A172 (cell line): Measurements from ENCODE around the gene TTK. TPM values are rescaled to one million over a fixed set of nuclear protein-coding genes. Genes with fewer than 3 reads are reported as not detected.
"Not testable (repeated sequence)": the region's sequence is repeated elsewhere in the genome, so short reads cannot be mapped to it uniquely, and the experiment has no call there.

Experiments used
- DNase-seq: peaks from one replicate; pipeline ENCODE4 v3.0.0-alpha.2; 2015; ENCODE audit warnings: low spot score
- total RNA-seq: library from RNA; depleted of rRNA; stranded (reverse); fragments of >200 nt; shearing (Covaris generic); gene quantifications from 2 replicates; pipeline ENCODE4 v1.2.3, GENCODE V29; 2014; rRNA removed

TTK gene
- total RNA-seq, 1 experiment from 2014 or later = 137 TPM

DNA sequence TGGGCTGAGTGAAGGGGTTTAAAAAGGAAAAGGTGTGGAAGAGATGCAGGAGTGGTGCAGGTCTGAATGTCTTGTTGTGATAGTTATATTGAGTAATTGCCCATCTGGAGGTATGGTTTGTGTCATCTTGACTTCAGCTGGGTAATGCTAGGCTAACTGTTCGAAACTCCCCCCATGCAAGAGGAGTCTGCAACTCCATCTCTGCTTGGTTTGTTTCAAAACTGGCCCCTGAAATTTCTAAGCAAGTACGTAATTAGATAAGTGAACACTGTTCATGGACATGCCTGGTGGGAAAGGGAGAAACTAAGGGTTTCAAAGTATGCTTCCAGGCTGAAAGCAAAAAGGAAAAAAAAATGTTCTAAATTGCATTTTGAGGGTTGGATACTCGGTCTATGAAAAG, 17.1 kb downstream of the TTK start:
- DNase-seq = no peak

DNA sequence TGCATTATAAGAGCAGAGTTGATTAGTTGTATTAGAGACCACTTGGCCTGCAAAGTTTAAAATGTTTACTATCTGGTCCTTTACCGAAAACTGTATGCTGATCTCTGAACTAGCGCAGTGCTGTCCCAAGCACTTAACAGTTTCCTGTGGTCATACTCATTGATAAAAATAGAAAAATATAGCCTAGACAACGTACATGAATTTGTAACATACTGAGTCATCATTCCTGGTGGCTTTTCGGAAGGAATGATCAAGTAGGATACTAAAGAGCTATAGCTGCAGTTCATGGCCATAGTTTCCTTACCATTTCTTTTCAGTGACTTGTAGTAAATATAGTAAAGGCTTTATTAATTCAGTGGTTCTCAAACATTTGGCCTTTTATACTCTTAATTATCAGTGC, 18.4 kb downstream of the TTK start:
- DNase-seq = peak; percentile 57

DNA sequence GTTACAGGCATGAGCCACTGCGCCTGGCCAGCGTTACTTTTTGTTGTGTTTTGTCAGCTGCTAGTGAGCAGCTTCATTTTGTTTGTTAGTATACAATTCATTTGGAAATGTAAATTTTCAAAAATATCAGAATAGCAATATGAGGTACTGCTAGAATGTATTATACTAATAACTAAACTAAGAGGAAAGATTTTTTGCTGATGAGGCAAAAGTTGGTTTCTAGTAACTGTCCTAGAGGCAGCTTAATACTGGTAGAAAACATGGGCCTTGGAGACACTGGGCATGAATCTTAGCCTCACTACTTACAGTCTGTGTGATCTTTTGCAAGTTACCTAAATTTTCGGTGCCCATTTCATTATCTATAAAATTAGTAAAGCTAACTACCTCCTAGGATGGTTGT, 24.1 kb downstream of the TTK start:
- no peak for DNase-seq

DNA sequence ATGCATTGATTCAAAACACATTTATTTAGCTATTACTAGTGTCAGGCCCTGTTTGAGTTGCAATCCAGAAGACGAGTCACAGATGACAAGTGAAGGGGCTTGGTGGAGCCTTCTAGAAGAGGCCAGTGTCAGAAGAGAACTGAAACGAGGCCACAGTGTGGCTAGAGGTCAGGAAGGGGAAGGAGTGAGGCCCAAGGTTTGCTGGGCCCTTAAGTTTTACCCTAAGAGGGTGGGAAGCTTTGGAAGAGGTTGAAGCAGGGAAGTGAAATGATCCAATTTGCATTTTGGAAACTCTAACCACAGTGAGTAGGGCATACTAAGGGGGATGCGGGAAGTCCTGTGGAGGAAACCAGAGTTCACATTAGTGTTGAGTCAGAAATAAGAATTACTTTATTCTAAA, 25.0 kb downstream of the TTK start:
- DNase-seq = no peak

DNA sequence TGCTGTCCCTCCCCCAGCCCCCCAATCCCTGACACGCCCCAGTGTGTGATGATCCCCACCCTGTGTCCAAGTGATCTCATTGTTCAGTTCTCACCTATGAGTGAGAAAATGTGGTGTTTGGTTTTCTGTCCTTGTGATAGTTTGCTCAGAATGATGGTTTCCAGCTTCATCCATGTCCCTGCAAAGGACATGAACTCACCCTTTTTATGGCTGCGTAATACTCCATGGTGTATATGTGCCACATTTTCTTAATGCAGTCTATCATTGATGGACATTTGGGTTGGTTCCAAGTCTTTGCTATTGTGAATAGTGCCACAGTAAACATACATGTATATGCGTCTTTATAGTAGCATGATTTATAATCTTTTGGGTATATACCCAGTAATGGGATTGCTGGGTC, 43.8 kb downstream of the TTK start:
- DNase-seq = not testable (repeated sequence)

DNA sequence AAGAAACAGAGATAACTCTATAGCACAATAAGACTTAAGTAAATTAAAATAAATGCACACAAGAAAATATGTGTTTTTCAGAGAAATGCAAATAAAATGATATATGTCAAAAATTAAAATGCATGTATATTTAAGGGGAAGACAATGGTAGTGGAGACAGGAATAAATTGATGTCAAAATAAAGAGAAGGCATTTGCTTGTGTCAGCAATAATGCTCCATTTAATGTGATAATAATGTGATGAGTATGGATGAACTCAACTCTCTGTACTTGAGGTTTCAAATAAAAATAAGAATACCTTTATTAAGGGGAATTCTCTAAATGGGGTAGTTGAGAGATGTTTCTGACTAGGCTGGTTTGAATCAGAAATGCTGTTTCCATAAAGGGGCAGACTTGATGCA, 56.3 kb downstream of the TTK start:
- no peak for DNase-seq

DNA sequence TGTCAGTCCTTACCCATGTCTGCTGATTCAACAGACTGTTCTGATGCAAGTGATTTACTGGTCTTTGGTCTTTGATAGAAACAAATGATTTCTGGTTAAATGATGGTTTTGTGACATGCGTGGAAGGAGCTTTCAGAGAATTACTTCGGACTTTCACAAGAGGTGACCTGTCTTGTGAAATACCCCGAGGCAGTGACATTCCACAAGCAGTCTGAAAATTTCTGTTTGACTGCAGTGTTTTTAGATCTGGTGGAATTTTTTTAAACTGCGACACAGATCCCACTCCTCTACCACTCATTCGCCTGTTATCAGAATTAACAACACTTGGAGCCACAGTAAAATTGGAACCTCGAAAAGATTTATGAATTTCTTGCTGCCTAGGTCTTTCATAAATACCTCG, 63.7 kb downstream of the TTK start:
- DNase-seq = not testable (repeated sequence)

DNA sequence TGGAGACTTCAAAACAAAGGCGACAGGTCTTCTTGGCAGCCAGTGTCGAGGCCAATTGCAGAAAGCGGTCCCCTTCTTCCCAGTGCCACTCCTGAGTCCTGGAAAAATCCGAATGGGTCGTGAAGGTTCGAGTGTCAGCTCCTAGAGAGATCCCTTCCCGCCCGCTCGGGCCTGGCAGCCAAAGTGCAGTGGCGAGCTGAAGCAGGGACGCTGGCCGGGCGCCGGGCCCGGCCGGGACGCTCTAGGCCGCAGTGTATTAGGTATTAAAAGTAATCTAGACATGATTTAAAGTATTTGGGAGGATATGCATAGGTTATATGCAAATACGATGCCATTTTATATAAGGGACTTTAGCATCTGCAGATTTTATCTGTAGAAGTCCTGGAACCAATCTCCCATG, 66.0 kb downstream of the TTK start:
- not testable (repeated sequence) for DNase-seq

DNA sequence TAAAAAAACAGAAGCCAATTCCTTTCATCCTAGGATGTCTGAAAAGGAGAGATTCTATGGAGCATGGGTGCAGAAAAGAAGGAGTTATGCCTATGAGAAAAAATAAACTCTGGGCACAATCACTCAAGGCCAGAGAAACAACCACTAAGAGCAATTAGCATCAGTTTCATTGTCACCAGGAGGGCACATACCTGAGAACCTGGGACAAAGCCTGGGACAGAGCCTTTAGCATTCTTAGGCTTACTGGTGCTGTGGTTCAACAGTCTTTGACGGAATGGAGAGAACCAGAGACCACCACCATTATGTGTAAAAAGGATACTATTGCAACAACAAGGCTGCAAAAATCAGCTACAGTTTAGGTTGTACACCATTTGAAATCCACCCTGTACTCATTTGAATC, 72.6 kb downstream of the TTK start:
- no peak for DNase-seq

DNA sequence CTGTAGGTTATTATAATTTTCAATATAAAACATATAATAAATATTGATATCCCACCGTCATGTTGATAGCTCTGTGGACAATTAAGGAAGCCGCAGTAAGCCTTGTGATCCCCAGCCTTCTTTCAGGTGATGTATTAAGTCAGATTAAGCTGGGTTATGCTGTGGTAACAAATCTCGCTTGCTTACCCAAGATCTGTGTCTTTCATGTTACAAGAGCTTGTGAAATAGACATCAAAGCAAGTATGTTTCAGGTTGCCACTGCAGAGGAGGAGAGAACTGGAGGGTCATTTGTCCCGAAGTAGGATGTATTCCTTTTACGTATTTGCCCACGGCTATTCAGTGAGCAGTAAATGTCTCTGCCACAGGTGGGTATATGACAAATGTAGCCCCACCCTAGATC, 84.2 kb downstream of the TTK start:
- DNase-seq = no peak

DNA sequence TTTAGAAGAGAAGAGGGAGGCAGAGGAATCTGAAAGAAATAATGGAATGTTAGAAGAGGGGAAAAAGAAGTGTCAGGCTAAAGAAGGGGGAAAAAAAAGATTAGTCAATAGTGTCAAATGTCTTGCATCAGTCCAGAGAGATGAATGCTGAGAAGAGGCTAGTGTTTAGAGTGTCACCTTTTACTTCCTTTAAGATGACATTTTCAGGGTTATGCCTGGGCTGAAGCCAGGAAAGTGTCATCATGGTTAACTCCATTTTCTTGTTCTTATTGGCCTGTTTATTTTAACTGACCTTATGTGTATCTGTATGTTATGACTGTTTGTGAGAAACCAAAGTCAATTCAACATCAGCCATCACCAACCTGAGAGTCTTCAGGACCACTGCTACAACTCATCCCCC, 87.1 kb downstream of the TTK start:
- no peak for DNase-seq

Other genes with a start within 250 kb of the TTK start
- 2.4 and 3.6 TPM in 2 replicates for gene ELOVL4, start 57.1 kb upstream of the TTK start, total RNA-seq
- gene BCKDHB, start 102.0 kb downstream of the TTK start, total RNA-seq = 10.7 and 14.2 TPM in 2 replicates